ENCODE measurements around the gene KREMEN2. TPM values are rescaled to one million over a fixed set of nuclear protein-coding genes. Genes with fewer than 3 reads are reported as not detected.

KREMEN2 gene
- total and polyA plus RNA-seq, 9 of the 15 experiments (the other 6 are each of a cell fraction or from before 2014, with no cell fraction given), result 0.04 to 7.7 (median 1.5) TPM; not detected in 1

GRCh38 chr16:2927010-2927646 is 36.9 kb upstream of the KREMEN2 start (continued):
- TF ChIP-seq ZBTB11 (CRISPR knock-in tag; IDR thresholded peaks at IDR 0.05), result no peak
- no peak for TF ChIP-seq MEF2D (tag; conservative IDR thresholded peaks at IDR 0.05; ENCODE audit: low read depth)
- TF ChIP-seq ZNF354B (CRISPR knock-in tag; IDR thresholded peaks at IDR 0.05), result no peak
- no peak for TF ChIP-seq ETV6 (IDR thresholded peaks at IDR 0.05; ENCODE audit: borderline replicate concordance in 1 of 2, low read depth in 2 of 2, low read length in 1 of 2)
- TF ChIP-seq ETV6 (CRISPR knock-in tag; IDR thresholded peaks at IDR 0.05; ENCODE audit: borderline replicate concordance), result no peak
- TF ChIP-seq MCM5 (IDR thresholded peaks at IDR 0.05; ENCODE audit: low read depth), result no peak
- no peak for TF ChIP-seq ZNF695 (CRISPR knock-in tag; IDR thresholded peaks at IDR 0.05)
- TF ChIP-seq ATF1 (CRISPR knock-in tag; IDR thresholded peaks at IDR 0.05), result peak; percentile 10; the same call in 1 of the 2 replicates
- TF ChIP-seq ATF1 (tag; IDR thresholded peaks at IDR 0.05), result peak; percentile 93
- no peak for TF ChIP-seq VEZF1 (CRISPR knock-in tag; IDR thresholded peaks at IDR 0.05)
- TF ChIP-seq SMAD4 (CRISPR knock-in tag; conservative IDR thresholded peaks at IDR 0.05), result 0 out of 2 replicates have a peak, but pooled peaks have one; percentile 8
- no peak for TF ChIP-seq E2F1 (CRISPR knock-in tag; IDR thresholded peaks at IDR 0.05)
- TF ChIP-seq MYC (IDR thresholded peaks at IDR 0.05; ENCODE audit: low read depth, low read length), result peak; percentile 46; the same call in 1 of the 2 replicates
- TF ChIP-seq MYC (CRISPR knock-in tag; IDR thresholded peaks at IDR 0.05; ENCODE audit: borderline replicate concordance, low read depth), result no peak
- TF ChIP-seq ZFP1 (CRISPR knock-in tag; IDR thresholded peaks at IDR 0.05), result no peak
- TF ChIP-seq ZNF696 (CRISPR knock-in tag; conservative IDR thresholded peaks at IDR 0.05), result no peak
- no peak for TF ChIP-seq EP400 (IDR thresholded peaks at IDR 0.05)
- TF ChIP-seq NFATC3 (IDR thresholded peaks at IDR 0.05), result no peak
- TF ChIP-seq ZBTB26 (CRISPR knock-in tag; IDR thresholded peaks at IDR 0.05), result no peak
- no peak for TF ChIP-seq ZNF277 (CRISPR knock-in tag; IDR thresholded peaks at IDR 0.05; ENCODE audit: borderline replicate concordance)

Data from K562 (cell line).